Mucosa of descending colon (tissue), 3 donors: Measurements from ENCODE around the gene AICDA. TPM values are rescaled to one million over a fixed set of nuclear protein-coding genes. Genes with fewer than 3 reads are reported as not detected.
"Not testable (repeated sequence)": the region's sequence is repeated elsewhere in the genome, so short reads cannot be mapped to it uniquely, and the experiment has no call there.

ENCODE experiments used
- ATAC-seq: fragments of 200-7000 bp; cut with Tn5 transposase; one replicate; pipeline ENCODE4 v1.9.1; 2020; ENCODE audit warnings: mild to moderate bottlenecking, moderate library complexity
- DNase-seq, 3 donors: peaks; one replicate each; pipeline ENCODE4 v3.0.0-alpha.2; 2020
- H3K36me3 ChIP-seq: fragments of 200-600 bp; one replicate; pipeline ENCODE4 v1.8.0; 2021; ENCODE audit warnings: low read depth, mild to moderate bottlenecking
- H3K4me1 ChIP-seq: fragments of 200-600 bp; one replicate; pipeline ENCODE4 v1.8.0; 2021; ENCODE audit warnings: low read depth, mild to moderate bottlenecking
- H3K4me3 ChIP-seq: fragments of 200-600 bp; one replicate; pipeline ENCODE4 v1.8.0; 2021; ENCODE audit warnings: mild to moderate bottlenecking
- H3K9me3 ChIP-seq: fragments of 200-600 bp; one replicate; pipeline ENCODE4 v1.8.0; 2021; ENCODE audit warnings: mild to moderate bottlenecking
- CTCF ChIP-seq: fragments of 200-600 bp; IDR thresholded peaks from one replicate; pipeline ENCODE4 v1.8.0; 2022; ENCODE audit warnings: antibody characterized with exemption, mild to moderate bottlenecking
- intact Hi-C, 2 donors: fragments of 100-400 bp; cut with DNase I in 1 of 2; cut with micrococcal nuclease in 1 of 2; formaldehyde crosslinking; loops; one replicate each; pipeline versions ENCODE4 v1.11.0 to v1.11.1; 2022; cut with DNase I, micrococcal nuclease
- total RNA-seq, 3 donors: library from RNA; stranded (reverse); fragmentation: NEBNext Ultra II Directional in 2 of 3; extraction: Animal tissue kit (Norgen Biotek cat#: 25700) in 2 of 3; gene quantifications; one replicate each; pipeline versions ENCODE4 v1.2.1 to v1.2.4, GENCODE V29; 2021 to 2023
- donor health status: DM: no; HTN: no; CAD: no; lungs with moderate emphysema.
- donor health status: DM: no; HTN: no; CAD: no.
- donor health status: DM: no; HTN: yes; CAD: no.

The AICDA gene
- total RNA-seq, 3 donors from 2014 or later = not detected

DNA sequence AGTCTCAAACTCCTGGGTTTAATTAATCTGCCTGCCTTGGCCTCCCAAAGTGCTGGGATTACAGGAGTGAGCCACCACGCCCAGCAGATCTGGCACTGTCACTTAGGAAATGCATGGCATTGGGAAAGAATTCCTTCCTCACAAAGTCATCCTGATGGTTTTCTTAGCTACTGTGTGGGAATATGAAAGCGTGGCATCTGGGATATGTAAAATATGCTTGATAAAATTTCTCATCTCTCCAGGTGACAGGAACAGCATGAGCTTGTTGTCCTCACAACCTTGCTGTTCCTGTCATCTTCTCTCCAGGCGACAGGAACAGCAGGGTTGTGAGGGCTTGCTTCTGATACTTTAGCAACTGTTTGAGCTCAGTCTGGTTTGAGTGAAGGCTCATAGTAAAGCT is 16.1 kb upstream of the AICDA start:
- no peaks in the 10 kb centered on the region for H3K9me3 ChIP-seq
- DNase-seq (no peak), ATAC-seq (no peak)
- no peak for TF ChIP-seq CTCF
- no peaks in the 10 kb centered on the region for H3K36me3 ChIP-seq
- H3K4me1 ChIP-seq = no peaks in the 10 kb centered on the region
- H3K4me3 ChIP-seq = no peak overlapping the region
- intact Hi-C loops = no loop called here

DNA sequence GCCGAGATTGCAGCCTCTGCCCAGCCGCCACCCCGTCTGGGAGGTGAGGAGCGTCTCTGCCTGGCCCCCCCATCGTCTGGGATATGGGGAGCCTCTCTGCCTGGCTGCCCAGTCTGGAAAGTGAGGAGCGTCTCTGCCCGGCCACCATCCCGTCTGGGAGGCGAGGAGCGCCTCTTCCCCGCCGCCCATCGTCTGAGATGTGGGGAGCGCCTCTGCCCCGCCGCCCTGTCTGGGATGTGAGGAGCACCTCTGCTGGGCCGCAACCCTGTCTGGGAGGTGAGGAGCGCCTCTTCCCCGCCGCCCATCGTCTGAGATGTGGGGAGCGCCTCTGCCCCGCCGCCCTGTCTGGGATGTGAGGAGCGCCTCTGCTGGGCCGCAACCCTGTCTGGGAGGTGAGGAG is 12.1 kb upstream of the AICDA start:
- H3K36me3 ChIP-seq, intact Hi-C loops, H3K4me3 ChIP-seq, DNase-seq, H3K4me1 ChIP-seq, ATAC-seq, H3K9me3 ChIP-seq: not testable (repeated sequence)

DNA sequence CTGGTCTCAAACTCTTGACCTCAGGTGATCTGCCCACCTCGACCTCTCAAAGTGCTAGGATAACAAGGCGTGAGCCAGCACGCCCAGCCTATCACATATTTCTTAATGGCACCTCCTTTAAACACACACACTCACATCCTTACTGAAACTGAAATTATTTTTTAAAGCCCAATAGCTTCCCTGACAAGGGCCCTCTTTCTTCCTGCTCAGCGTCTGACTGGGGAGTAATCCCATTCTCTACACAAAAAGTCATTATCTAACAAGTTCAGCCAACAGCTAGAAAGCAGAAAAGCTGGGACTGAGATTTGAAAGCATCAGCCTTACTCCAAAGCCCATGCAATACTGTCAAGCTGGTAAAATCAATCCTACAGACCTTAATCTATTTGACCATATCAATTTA is 10.0 kb upstream of the AICDA start:
- H3K36me3 ChIP-seq = no peaks in the 10 kb centered on the region
- no peak for DNase-seq
- ATAC-seq = no peak
- H3K4me1 ChIP-seq = no peaks in the 10 kb centered on the region
- TF ChIP-seq CTCF = no peak
- H3K4me3 ChIP-seq = no peak overlapping the region
- H3K9me3 ChIP-seq = peaks cover 6% of the 10 kb centered on the region
- intact Hi-C loops = no loop called here

- Histone ChIP-seq H3K4me1 (no peaks in the 10 kb centered on the region), H3K9me3 (no peaks in the 10 kb centered on the region), H3K36me3 (no peaks in the 10 kb centered on the region), H3K4me3 (no peak overlapping the region)
- ATAC-seq (no peak), DNase-seq (no peak)
- no peak for TF ChIP-seq CTCF
- intact Hi-C loops = no loop called here
Observed at GRCh38 chr12:8615206-8615605, 2.5 kb upstream of the AICDA start.

- H3K4me3 ChIP-seq, ATAC-seq, H3K9me3 ChIP-seq, DNase-seq, H3K4me1 ChIP-seq, H3K36me3 ChIP-seq, intact Hi-C loops: not testable (repeated sequence)
Observed at GRCh38 chr12:8613881-8614280, 1.2 kb upstream of the AICDA start.

GRCh38 chr12:8609061-8609570 is 3.5 kb downstream of the AICDA start:
- H3K9me3 ChIP-seq = no peaks in the 10 kb centered on the region
- intact Hi-C loops = no loop called here
- no peaks in the 10 kb centered on the region for H3K4me1 ChIP-seq
- peak; percentile 13 for TF ChIP-seq CTCF
- H3K4me3 ChIP-seq = no peak overlapping the region
- DNase-seq (peak in 1 of 3 donors; percentile 13), ATAC-seq (no peak)
- H3K36me3 ChIP-seq = no peaks in the 10 kb centered on the region

GRCh38 chr12:8606890-8607289 is 5.8 kb downstream of the AICDA start:
- Histone ChIP-seq H3K4me1 (no peaks in the 10 kb centered on the region), H3K4me3 (no peak overlapping the region), H3K9me3 (no peaks in the 10 kb centered on the region), H3K36me3 (no peaks in the 10 kb centered on the region)
- DNase-seq (no peak), ATAC-seq (no peak)
- TF ChIP-seq CTCF = no peak
- intact Hi-C loops = no loop called here
